NCI-H2081 (cell line): ENCODE data around the gene ST6GAL1.

Experiments used
- DNase-seq, 2 experiments: peaks; one replicate each; lab custom pipeline; 2025; lab: John Stamatoyannopoulos, UW

ST6GAL1 gene

GRCh38 chr3:187122261-187122660, 191.9 kb downstream of the ST6GAL1 start:
- no peak for DNase-seq

GRCh38 chr3:187125319-187126031, 195.1 kb downstream of the ST6GAL1 start:
- no peak for DNase-seq
